Activated B cell treated with CpG ODN at 0.5 μM for 24 hours (primary cell): ENCODE results near the gene SBDS. TPM values are rescaled to one million over a fixed set of nuclear protein-coding genes. Genes with fewer than 3 reads are reported as not detected.
"Not testable (repeated sequence)": the region's sequence is repeated elsewhere in the genome, so short reads cannot be mapped to it uniquely, and the experiment has no call there.

Experiments used
- ATAC-seq: fragments of 200-7000 bp; cut with Tn5 transposase; one replicate; pipeline ENCODE4 v1.10.0; 2021; ENCODE audit warnings: low read depth, mild to moderate bottlenecking, moderate library complexity
- CTCF ChIA-PET: fragments of 350-600 bp; sonication (Branson Sonifier 250); formaldehyde crosslinking; loops from one replicate; lab custom pipeline; 2021; ENCODE audit warnings: antibody characterized with exemption; lab: Charles Lee
- POLR2A ChIA-PET: fragments of 350-600 bp; sonication (Branson Sonifier 250); formaldehyde crosslinking; loops from one replicate; lab custom pipeline; 2021; ENCODE audit warnings: antibody characterized with exemption; lab: Charles Lee
- DNase-seq: peaks from one replicate; pipeline ENCODE4 v3.0.0; 2022
- H3K27ac Mint-ChIP-seq: one replicate; pipeline ENCODE4 v1.8.0; 2020; ENCODE audit warnings: mixed read lengths
- H3K27me3 Mint-ChIP-seq: one replicate; pipeline ENCODE4 v1.8.0; 2021; ENCODE audit warnings: mixed read lengths
- H3K36me3 Mint-ChIP-seq: one replicate; pipeline ENCODE4 v1.8.0; 2021; ENCODE audit warnings: low read depth, mixed read lengths
- H3K4me1 Mint-ChIP-seq: one replicate; pipeline ENCODE4 v1.8.0; 2021; ENCODE audit warnings: mixed read lengths
- H3K4me3 Mint-ChIP-seq: one replicate; pipeline ENCODE4 v1.8.0; 2020; ENCODE audit warnings: mild to moderate bottlenecking, mixed read lengths
- H3K9me3 Mint-ChIP-seq: one replicate; pipeline ENCODE4 v1.8.0; 2020; ENCODE audit warnings: mixed read lengths
- intact Hi-C: fragments of 100-400 bp; cut with micrococcal nuclease; formaldehyde crosslinking; loops from one replicate; pipeline ENCODE4 v1.15.1; 2024
- total RNA-seq: library from RNA; stranded (reverse); gene quantifications from 2 replicates; pipeline ENCODE4 v1.2.3, GENCODE V29; 2022
- TF ChIP-seq, protein P1 (sequence below): fragments of 200-600 bp; IDR thresholded peaks from one replicate; pipeline ENCODE4 v1.8.0; 2022; ENCODE audit warnings: antibody characterized with exemption, mild to moderate bottlenecking

SBDS gene
- total RNA-seq, 1 donor from 2014 or later, result 26.6 TPM

GRCh38 chr7:66979013-66979412 lies 16.4 kb downstream of the SBDS start:
- H3K4me1 Mint-ChIP-seq, H3K36me3 Mint-ChIP-seq, H3K4me3 Mint-ChIP-seq, intact Hi-C loops, H3K27me3 Mint-ChIP-seq, H3K27ac Mint-ChIP-seq, CTCF ChIA-PET, DNase-seq, ATAC-seq, POLR2A ChIA-PET: not testable (repeated sequence)
- peaks cover 11% of the 10 kb centered on the region for H3K9me3 Mint-ChIP-seq

DNA sequence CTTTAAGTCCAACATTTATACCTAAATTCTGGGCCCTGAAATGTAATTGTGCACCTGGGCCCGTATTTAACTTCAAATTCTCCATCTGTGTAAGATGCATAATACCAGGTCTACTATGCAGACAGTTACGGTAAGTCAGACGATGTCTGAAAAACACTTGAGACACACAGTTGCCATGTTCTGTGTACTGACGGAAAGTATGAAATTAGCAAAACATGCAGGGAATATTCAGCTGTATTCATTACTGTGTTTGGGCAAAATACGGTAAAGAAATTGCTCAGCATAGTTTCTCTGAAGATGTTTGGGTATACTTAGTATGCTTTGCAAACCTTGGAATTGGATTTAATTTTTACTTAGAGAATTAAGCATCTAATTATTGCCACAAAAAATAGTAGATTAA lies 17.1 kb downstream of the SBDS start:
- ATAC-seq, intact Hi-C loops, DNase-seq, POLR2A ChIA-PET, H3K27me3 Mint-ChIP-seq, H3K27ac Mint-ChIP-seq, H3K4me1 Mint-ChIP-seq, H3K4me3 Mint-ChIP-seq, H3K36me3 Mint-ChIP-seq, CTCF ChIA-PET: not testable (repeated sequence)
- H3K9me3 Mint-ChIP-seq, result peaks cover 11% of the 10 kb centered on the region

DNA sequence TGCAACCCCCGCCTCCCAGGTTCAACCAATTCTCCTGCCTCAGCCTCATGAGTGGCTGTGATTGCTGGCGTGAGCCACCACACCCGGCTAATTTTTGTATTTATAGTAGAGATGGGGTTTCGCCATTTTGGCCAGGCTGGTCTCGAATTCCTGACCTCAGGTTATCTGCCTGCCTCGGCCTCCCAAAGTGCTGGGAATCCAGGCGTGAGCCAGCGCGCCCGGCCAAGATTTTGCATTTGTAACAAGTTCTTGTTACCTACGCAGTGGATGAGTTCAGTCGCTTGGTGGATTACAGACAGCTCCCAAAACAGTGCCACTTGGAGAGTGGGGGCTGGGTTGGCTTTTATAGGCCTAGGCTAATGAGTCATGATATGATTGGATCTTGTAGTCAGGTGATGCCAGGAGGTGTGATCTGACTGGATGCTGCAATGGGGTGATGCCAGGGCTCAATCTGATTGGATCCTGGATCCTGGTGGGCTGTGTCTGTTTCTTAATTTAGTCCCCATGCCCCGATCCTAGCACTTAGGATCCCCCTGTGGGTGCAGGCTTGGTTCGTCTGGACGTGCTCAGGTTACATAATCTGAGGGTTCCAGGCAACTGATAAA lies 20.3 kb downstream of the SBDS start:
- intact Hi-C loops, result no loop called here
- H3K27me3 Mint-ChIP-seq, result no peaks in the 10 kb centered on the region
- peaks cover 3% of the 10 kb centered on the region for H3K9me3 Mint-ChIP-seq

DNA sequence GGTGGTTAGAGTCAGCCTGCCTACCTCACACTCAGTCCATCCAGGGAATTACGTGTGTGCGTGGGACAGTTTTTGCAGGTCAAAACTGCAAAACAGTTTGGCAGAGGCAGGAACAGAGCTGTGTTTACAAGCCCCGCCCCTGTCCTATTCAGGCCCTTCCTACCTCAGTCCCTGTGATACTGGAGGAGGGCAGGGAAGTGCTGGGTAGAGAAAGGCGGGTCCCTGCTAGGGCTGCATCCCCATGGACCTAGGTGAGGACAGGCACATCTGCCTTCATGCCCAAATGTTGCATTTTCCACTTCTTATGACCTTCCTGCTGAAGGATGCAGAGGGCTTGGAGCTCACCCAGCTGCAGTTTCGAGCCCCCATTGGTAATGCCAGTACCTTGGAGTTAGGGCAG lies 25.1 kb downstream of the SBDS start:
- Mint-ChIP-seq H3K4me3 (no peak overlapping the region), H3K27ac (no peak overlapping the region), H3K36me3 (no peaks in the 10 kb centered on the region), H3K4me1 (no peaks in the 10 kb centered on the region), H3K9me3 (no peaks in the 10 kb centered on the region), H3K27me3 (no peaks in the 10 kb centered on the region)
- DNase-seq (no peak), ATAC-seq (no peak)
- TF ChIP-seq, protein P1, sequence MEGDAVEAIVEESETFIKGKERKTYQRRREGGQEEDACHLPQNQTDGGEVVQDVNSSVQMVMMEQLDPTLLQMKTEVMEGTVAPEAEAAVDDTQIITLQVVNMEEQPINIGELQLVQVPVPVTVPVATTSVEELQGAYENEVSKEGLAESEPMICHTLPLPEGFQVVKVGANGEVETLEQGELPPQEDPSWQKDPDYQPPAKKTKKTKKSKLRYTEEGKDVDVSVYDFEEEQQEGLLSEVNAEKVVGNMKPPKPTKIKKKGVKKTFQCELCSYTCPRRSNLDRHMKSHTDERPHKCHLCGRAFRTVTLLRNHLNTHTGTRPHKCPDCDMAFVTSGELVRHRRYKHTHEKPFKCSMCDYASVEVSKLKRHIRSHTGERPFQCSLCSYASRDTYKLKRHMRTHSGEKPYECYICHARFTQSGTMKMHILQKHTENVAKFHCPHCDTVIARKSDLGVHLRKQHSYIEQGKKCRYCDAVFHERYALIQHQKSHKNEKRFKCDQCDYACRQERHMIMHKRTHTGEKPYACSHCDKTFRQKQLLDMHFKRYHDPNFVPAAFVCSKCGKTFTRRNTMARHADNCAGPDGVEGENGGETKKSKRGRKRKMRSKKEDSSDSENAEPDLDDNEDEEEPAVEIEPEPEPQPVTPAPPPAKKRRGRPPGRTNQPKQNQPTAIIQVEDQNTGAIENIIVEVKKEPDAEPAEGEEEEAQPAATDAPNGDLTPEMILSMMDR, result no peak
- intact Hi-C loops, result no loop called here
- CTCF ChIA-PET, result no interaction called here
- POLR2A ChIA-PET, result no interaction called here

More for the DNA sequence above, 20.3 kb downstream of the SBDS start:
- DNase-seq (no peak), ATAC-seq (no peak)
- no peak overlapping the region for H3K27ac Mint-ChIP-seq
- no peaks in the 10 kb centered on the region for H3K4me1 Mint-ChIP-seq
- ChIA-PET CTCF (no interaction called here), POLR2A (no interaction called here)
- no peaks in the 10 kb centered on the region for H3K36me3 Mint-ChIP-seq
- no peak overlapping the region for H3K4me3 Mint-ChIP-seq
- TF ChIP-seq, protein P1, result no peak

DNA sequence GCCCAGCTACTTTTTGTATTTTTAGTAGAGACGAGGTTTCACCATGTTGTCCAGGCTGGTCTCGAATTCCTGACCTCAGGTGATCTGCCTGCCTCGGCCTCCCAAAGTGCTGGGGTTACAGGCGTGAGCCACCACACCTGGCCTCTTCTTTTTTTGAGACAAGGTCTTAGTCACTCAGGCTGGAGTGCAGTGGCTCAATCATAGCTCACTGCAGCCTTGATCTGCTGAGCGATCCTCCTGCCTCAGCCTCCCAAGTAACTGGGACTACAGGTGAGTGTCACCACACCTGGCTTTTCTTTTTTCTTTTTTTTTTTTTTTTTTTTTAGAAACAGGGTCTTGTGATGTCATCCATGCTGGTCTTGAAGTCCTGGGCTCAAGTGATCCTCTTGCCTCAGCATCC lies 26.4 kb downstream of the SBDS start:
- POLR2A ChIA-PET, H3K9me3 Mint-ChIP-seq, H3K36me3 Mint-ChIP-seq, CTCF ChIA-PET, intact Hi-C loops, H3K27me3 Mint-ChIP-seq, DNase-seq, H3K4me3 Mint-ChIP-seq, ATAC-seq, H3K27ac Mint-ChIP-seq, H3K4me1 Mint-ChIP-seq: not testable (repeated sequence)

DNA sequence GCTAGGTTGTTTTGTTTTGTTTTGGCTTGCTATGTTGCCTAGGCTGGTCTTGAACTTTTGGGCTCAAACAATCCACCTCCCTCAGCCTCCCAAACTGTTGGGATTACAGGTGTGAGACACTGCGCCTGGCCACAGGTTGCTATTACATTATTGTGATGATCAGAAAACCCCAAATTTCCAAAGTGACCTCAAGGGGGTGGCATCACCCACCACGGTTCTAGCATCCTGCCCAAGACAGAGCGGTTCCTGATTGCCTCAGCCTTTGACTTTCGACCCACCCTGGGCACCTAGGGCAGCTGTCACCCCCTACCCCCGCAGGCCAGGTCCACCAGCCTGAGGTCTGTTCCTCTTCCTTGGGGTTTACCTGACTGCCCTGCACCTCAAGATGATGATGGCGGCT lies 28.4 kb downstream of the SBDS start:
- POLR2A ChIA-PET, result no interaction called here
- intact Hi-C loops, result no loop called here
- DNase-seq, result no peak
- Mint-ChIP-seq H3K4me3 (no peak overlapping the region), H3K4me1 (no peaks in the 10 kb centered on the region), H3K36me3 (no peaks in the 10 kb centered on the region), H3K27ac (no peak overlapping the region), H3K9me3 (no peaks in the 10 kb centered on the region), H3K27me3 (no peaks in the 10 kb centered on the region)
- ATAC-seq, result no peak
- TF ChIP-seq, protein P1, result no peak
- CTCF ChIA-PET, result no interaction called here

DNA sequence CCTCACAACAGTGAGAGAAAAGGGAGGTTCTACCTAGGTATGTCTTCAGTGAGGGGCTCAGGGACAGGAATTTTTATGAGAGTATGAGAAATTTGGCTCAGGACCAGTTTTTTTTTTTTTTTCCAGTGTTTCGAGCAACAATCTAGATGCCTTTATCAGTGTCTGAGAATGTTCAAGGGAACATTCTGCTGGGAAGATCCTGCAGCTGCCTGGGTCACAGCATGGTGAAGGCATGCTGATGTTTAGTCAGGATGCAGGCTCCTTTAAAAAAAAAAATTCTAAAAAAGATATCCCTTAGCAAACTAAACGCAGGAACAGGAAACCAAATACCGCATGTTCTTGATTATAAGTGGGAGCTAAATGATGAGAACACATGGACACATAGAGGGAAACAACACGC lies 31.0 kb downstream of the SBDS start:
- H3K27ac Mint-ChIP-seq, result no peak overlapping the region
- DNase-seq (no peak), ATAC-seq (no peak)
- H3K36me3 Mint-ChIP-seq, result peaks cover 10% of the 10 kb centered on the region
- intact Hi-C loops, result no loop called here
- no peaks in the 10 kb centered on the region for H3K9me3 Mint-ChIP-seq
- TF ChIP-seq, protein P1, result no peak
- POLR2A ChIA-PET, result no interaction called here
- H3K27me3 Mint-ChIP-seq, result no peaks in the 10 kb centered on the region
- no peak overlapping the region for H3K4me3 Mint-ChIP-seq
- no peaks in the 10 kb centered on the region for H3K4me1 Mint-ChIP-seq
- CTCF ChIA-PET, result interaction anchor here (0.7 kb wide), 1 partner anchor 69 kb away, joined by 4 read pairs; no protein-coding TSS in a partner anchor
